CD4-positive, alpha-beta T cell (primary cell): Measurements from ENCODE around the gene GRIN1. TPM values are rescaled to one million over a fixed set of nuclear protein-coding genes. Genes with fewer than 3 reads are reported as not detected.
A peak's percentile ranks its signal among the peaks of the same experiment; 100 is the strongest.

ENCODE experiments used
- ATAC-seq: fragments of 200-7000 bp; cut with Tn5 transposase; one replicate; pipeline ENCODE4 v1.10.0; 2022; ENCODE audit warnings: mild to moderate bottlenecking; ENCODE audit not compliant: poor library complexity
- CTCF ChIA-PET: fragments of 350-600 bp; sonication (Branson Sonifier 250); formaldehyde crosslinking; loops from one replicate; lab custom pipeline; 2021; ENCODE audit warnings: antibody characterized with exemption, inconsistent platforms; lab: Charles Lee
- POLR2A ChIA-PET: fragments of 350-600 bp; sonication (Branson Sonifier 250); formaldehyde crosslinking; loops from one replicate; lab custom pipeline; 2021; ENCODE audit warnings: antibody characterized with exemption, inconsistent platforms; lab: Charles Lee
- DNase-seq, 14 experiments: peaks; one replicate each; pipeline ENCODE4 v3.0.0-alpha.2; 2013 to 2020; ENCODE audit warnings: mixed read lengths in 2 of 14
- H3K27ac ChIP-seq, 2 donors: one replicate each; pipeline versions ENCODE4 v1.5.1 to v1.7.0; 2013; ENCODE audit warnings: low read length in 2 of 2, low read depth in 1 of 2, mild to moderate bottlenecking in 1 of 2
- H3K27me3 ChIP-seq, 2 experiments: 1 replicate in 1 of 2; 2 replicates in 1 of 2; pipeline versions ENCODE4 v1.6.1 to v1.7.0; 2013; ENCODE audit warnings: low read length in 2 of 2, control low read depth in 1 of 2, mild to moderate bottlenecking in 1 of 2, moderate library complexity in 1 of 2; ENCODE audit not compliant: insufficient read depth in 2 of 2, control insufficient read depth in 1 of 2
- H3K36me3 ChIP-seq: one replicate; pipeline ENCODE4 v1.6.1; 2013; ENCODE audit warnings: low read length, control low read depth; ENCODE audit not compliant: insufficient read depth
- H3K4me1 ChIP-seq: one replicate; pipeline ENCODE4 v1.6.1; 2013; ENCODE audit warnings: low read length, control low read depth; ENCODE audit not compliant: insufficient read depth
- H3K4me3 ChIP-seq: one replicate; pipeline ENCODE4 v1.5.1; 2013; ENCODE audit warnings: mild to moderate bottlenecking, low read length, moderate library complexity
- H3K9me3 ChIP-seq, 2 experiments: 1 replicate in 1 of 2; 2 replicates in 1 of 2; pipeline versions ENCODE4 v1.6.1 to v1.7.0; 2013; ENCODE audit warnings: low read length in 2 of 2, mild to moderate bottlenecking in 2 of 2, control low read depth in 1 of 2, moderate library complexity in 1 of 2; ENCODE audit not compliant: control insufficient read depth in 1 of 2, insufficient read depth in 1 of 2
- H3K27ac Mint-ChIP-seq: one replicate; pipeline ENCODE4 v1.8.0; 2020; ENCODE audit warnings: mixed read lengths
- H3K27me3 Mint-ChIP-seq: one replicate; pipeline ENCODE4 v1.8.0; 2021; ENCODE audit warnings: mixed read lengths
- H3K36me3 Mint-ChIP-seq: one replicate; pipeline ENCODE4 v1.8.0; 2021; ENCODE audit warnings: low read depth, mixed read lengths
- H3K4me1 Mint-ChIP-seq: one replicate; pipeline ENCODE4 v1.8.0; 2021; ENCODE audit warnings: low read depth, mixed read lengths
- H3K4me3 Mint-ChIP-seq: one replicate; pipeline ENCODE4 v1.8.0; 2020; ENCODE audit warnings: mild to moderate bottlenecking, mixed read lengths
- H3K9me3 Mint-ChIP-seq: one replicate; pipeline ENCODE4 v1.8.0; 2020; ENCODE audit warnings: mixed read lengths
- intact Hi-C, 2 experiments: fragments of 100-400 bp; cut with DNase I in 1 of 2; cut with micrococcal nuclease in 1 of 2; formaldehyde crosslinking; loops; one replicate each; pipeline versions ENCODE4 v1.15.1 to v1.9.0; 2023 to 2025; cut with DNase I, micrococcal nuclease
- total RNA-seq, 174 experiments: library from RNA in 2 of 174; stranded (reverse) in 2 of 174; gene quantifications; one replicate each; pipeline ENCODE4 v1.2.3 and lab custom pipeline; 2021 to 2026
- TF ChIP-seq, protein P1 (sequence below): fragments of 200-600 bp; IDR thresholded peaks from one replicate; pipeline ENCODE4 v1.8.0; 2022; ENCODE audit warnings: antibody characterized with exemption, mild to moderate bottlenecking

The GRIN1 gene
- total RNA-seq, 2 experiments from 2014 or later: not detected

DNA sequence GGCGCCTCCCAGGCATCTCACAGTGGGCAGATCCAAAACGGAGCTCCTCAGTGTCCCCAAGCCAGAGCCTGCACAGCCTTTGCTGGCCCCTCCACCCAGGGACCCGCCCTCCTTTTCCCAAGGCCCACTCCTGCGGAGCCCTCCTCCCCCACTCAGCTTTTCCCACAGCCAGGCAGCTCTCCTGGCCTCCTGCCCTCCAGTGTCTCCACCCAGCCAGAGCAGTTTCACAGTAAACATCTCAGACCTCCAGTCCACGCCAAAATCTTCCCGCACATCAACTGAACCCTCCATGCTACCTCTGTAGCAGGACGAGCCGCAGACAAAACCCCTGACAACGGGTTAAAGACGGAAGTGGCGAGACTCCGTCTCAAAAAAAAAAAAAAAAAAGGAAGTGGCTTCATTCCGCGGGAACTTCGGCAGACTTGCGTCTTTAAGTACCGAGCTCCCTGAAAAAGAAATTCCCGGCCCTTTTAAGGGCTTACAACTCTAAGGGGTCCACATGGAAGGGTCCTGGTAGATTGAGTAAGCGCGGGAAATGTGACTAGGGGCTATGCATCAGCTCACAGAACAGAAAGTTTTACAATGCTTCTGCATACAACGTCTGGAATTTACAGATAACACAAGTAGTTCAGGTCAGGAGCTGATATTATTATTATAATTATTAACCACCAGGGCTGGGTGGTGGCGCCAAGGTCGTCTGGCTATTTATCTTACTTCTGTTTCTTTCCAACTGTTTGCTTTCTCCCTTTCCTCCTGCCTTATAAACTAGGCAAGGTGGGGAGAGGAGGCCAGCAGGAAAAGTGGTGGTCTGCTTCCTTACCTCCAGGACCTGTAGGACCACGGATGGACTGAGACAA is 11.4 kb upstream of the GRIN1 start:
- H3K27me3 Mint-ChIP-seq: no peaks in the 10 kb centered on the region
- ChIA-PET POLR2A (interaction anchor here (0.6 to 1.2 kb wide), 6 partner anchors 12 to 113 kb away, joined by 3 to 5 read pairs (median 3); partner anchors contain the start of genes CYSRT1 and TUBB4B), CTCF (interaction anchor here (1.0 to 2.1 kb wide), 4 partner anchors 32 to 109 kb away, joined by 3 to 6 read pairs (median 5); partner anchors contain the start of gene RNF224)
- DNase-seq (peak in 7 of 14 experiments; percentile 22 to 80 (median 56)), ATAC-seq (no peak)
- Histone ChIP-seq H3K4me1 (peaks cover 37% of the 10 kb centered on the region), H3K27me3 (no peaks in the 10 kb centered on the region), H3K9me3 (peaks cover 4 to 19% of the 10 kb centered on the region in 2 experiments), H3K4me3 (peak overlapping the region; percentile 72), H3K36me3 (no peaks in the 10 kb centered on the region), H3K27ac (peak overlapping the region; percentile 61 to 84)
- intact Hi-C loops: loop anchor here (2.0 to 10.0 kb wide), 4 partner anchors 40 to 95 kb away; partner anchors contain the start of genes ANAPC2 (in 1 of the 2), LRRC26 (in 1 of the 2), MAN1B1 (in 1 of the 2) and RNF208 (in 1 of the 2)
- H3K27ac Mint-ChIP-seq: peak overlapping the region; percentile 81
- H3K9me3 Mint-ChIP-seq: no peaks in the 10 kb centered on the region
- peak overlapping the region; percentile 93 for H3K4me3 Mint-ChIP-seq
- H3K36me3 Mint-ChIP-seq: peaks cover 11% of the 10 kb centered on the region
- H3K4me1 Mint-ChIP-seq: peaks cover 30% of the 10 kb centered on the region
- TF ChIP-seq, protein P1, sequence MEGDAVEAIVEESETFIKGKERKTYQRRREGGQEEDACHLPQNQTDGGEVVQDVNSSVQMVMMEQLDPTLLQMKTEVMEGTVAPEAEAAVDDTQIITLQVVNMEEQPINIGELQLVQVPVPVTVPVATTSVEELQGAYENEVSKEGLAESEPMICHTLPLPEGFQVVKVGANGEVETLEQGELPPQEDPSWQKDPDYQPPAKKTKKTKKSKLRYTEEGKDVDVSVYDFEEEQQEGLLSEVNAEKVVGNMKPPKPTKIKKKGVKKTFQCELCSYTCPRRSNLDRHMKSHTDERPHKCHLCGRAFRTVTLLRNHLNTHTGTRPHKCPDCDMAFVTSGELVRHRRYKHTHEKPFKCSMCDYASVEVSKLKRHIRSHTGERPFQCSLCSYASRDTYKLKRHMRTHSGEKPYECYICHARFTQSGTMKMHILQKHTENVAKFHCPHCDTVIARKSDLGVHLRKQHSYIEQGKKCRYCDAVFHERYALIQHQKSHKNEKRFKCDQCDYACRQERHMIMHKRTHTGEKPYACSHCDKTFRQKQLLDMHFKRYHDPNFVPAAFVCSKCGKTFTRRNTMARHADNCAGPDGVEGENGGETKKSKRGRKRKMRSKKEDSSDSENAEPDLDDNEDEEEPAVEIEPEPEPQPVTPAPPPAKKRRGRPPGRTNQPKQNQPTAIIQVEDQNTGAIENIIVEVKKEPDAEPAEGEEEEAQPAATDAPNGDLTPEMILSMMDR: no peak

DNA sequence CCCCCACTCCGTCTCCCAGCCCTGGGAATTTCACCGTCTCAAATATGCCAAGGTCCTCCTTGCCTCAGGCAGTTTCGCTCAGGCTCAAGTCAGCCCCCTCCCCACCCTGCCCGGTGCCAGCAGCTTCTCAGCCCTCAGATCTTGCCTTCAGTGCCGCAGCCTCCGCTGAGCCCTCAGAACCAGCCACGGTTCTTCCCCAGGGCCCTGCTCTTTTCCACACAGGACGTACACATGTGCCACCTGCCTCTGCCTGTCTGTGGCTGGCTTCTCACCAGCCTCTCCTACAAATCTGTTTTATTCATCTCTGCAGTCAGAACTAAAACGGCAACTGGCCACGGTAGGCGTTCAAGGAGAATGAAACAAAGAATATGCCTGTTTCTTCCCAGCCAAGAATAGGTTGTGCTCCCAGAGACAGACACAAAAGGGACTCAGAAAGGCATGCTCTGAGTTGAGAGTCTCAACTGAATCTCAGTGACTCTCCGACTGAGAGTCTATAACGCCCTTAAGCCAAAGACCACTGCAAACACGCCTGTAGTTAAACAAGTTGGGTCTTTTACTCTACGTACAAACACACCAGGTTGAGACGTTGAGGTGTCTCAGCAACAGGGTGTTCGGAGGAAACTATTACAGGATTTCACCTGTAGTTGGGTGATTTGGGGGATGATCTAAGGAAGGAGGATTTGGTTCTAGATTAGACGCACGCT is 10.6 kb upstream of the GRIN1 start:
- peak overlapping the region; percentile 81 for H3K27ac Mint-ChIP-seq
- CTCF ChIA-PET: interaction anchor here (1.0 to 2.0 kb wide), 5 partner anchors 42 to 108 kb away, joined by 3 to 7 read pairs (median 5); partner anchors contain the start of genes MAN1B1, RNF224 and SSNA1
- Histone ChIP-seq H3K9me3 (peaks cover 4 to 19% of the 10 kb centered on the region in 2 experiments), H3K4me3 (peak overlapping the region; percentile 72), H3K36me3 (no peaks in the 10 kb centered on the region), H3K27me3 (peaks cover 0 to 4% of the 10 kb centered on the region in 2 experiments), H3K4me1 (peaks cover 37% of the 10 kb centered on the region), H3K27ac (peak overlapping the region; percentile 63 to 84)
- intact Hi-C loops: loop anchor here (2.0 to 10.0 kb wide), 4 partner anchors 41 to 94 kb away; partner anchors contain the start of genes ANAPC2 (in 1 of the 2), LRRC26 (in 1 of the 2), MAN1B1 (in 1 of the 2) and RNF208 (in 1 of the 2)
- peaks cover 30% of the 10 kb centered on the region for H3K4me1 Mint-ChIP-seq
- TF ChIP-seq, protein P1: no peak
- H3K4me3 Mint-ChIP-seq: peak overlapping the region; percentile 93
- ATAC-seq (no peak), DNase-seq (peak in 2 of 14 experiments; percentile 55 to 65)
- H3K36me3 Mint-ChIP-seq: peaks cover 11% of the 10 kb centered on the region
- POLR2A ChIA-PET: interaction anchor here (0.6 to 3.7 kb wide), 7 partner anchors 33 to 113 kb away, joined by 3 to 32 read pairs (median 5); partner anchors contain the start of genes CYSRT1, MAN1B1 and TUBB4B
- no peaks in the 10 kb centered on the region for H3K9me3 Mint-ChIP-seq
- H3K27me3 Mint-ChIP-seq: peaks cover 5% of the 10 kb centered on the region
